ENCODE measurements around the gene PRRC2B. TPM values are rescaled to one million over a fixed set of nuclear protein-coding genes. Genes with fewer than 3 reads are reported as not detected.

Gene PRRC2B
- total RNA-seq, 2 donors from 2014 or later: 94.7 to 197 TPM

DNA sequence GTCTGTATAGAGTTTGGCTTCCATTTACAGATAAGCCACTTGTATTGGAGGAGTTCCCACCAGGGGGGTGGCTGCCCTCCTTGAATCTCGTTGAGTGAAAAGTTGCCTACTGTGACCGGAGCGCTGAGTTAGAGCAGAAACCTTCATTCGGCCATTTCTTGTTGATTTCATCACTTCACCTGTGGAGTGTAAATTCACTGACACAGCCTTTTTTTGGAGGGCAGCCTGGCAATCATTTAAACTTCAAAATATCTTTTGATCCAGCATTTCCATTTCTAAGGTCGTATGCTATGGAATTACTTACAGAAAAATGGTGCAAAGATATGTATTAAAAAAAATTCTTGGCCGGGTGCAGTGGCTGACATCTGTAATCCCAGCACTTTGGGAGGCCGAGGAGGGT is 40.8 kb downstream of the PRRC2B start:
- H3K27me3 ChIP-seq (replicated peaks; ENCODE audit: insufficient read depth): no peaks in the 10 kb centered on the region
- peaks cover 6% of the 10 kb centered on the region for H3K4me1 ChIP-seq (replicated peaks)
- TF ChIP-seq POLR2AphosphoS5 (IDR thresholded peaks at IDR 0.05): no peak
- no peak for TF ChIP-seq POLR2A (IDR thresholded peaks at IDR 0.05)
- TF ChIP-seq, protein P1, sequence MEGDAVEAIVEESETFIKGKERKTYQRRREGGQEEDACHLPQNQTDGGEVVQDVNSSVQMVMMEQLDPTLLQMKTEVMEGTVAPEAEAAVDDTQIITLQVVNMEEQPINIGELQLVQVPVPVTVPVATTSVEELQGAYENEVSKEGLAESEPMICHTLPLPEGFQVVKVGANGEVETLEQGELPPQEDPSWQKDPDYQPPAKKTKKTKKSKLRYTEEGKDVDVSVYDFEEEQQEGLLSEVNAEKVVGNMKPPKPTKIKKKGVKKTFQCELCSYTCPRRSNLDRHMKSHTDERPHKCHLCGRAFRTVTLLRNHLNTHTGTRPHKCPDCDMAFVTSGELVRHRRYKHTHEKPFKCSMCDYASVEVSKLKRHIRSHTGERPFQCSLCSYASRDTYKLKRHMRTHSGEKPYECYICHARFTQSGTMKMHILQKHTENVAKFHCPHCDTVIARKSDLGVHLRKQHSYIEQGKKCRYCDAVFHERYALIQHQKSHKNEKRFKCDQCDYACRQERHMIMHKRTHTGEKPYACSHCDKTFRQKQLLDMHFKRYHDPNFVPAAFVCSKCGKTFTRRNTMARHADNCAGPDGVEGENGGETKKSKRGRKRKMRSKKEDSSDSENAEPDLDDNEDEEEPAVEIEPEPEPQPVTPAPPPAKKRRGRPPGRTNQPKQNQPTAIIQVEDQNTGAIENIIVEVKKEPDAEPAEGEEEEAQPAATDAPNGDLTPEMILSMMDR (IDR thresholded peaks at IDR 0.05): no peak
- peaks cover 3 to 17% of the 10 kb centered on the region in 2 donors for H3K36me3 ChIP-seq
- intact Hi-C loops (cut with DNase I): no loop called here
- no peak for DNase-seq (ENCODE audit: low spot score)
- H3K27ac ChIP-seq: no peak overlapping the region
- 77% methylated on average over 7 of the region's 7 CpGs for WGBS
- H3K9me3 ChIP-seq: no peaks in the 10 kb centered on the region
- no peak overlapping the region for H3K4me3 ChIP-seq

GRCh38 chr9:131436376-131436775 is 42.5 kb downstream of the PRRC2B start:
- Histone ChIP-seq H3K4me3 (no peak overlapping the region), H3K27me3 (replicated peaks; ENCODE audit: insufficient read depth) (no peaks in the 10 kb centered on the region), H3K9me3 (no peaks in the 10 kb centered on the region), H3K36me3 (peaks cover 3 to 17% of the 10 kb centered on the region in 2 donors), H3K4me1 (replicated peaks) (peaks cover 6% of the 10 kb centered on the region), H3K27ac (no peak overlapping the region)
- DNase-seq (ENCODE audit: low spot score): no peak
- 74% methylated on average over 12 of the region's 12 CpGs for WGBS
- TF ChIP-seq POLR2AphosphoS5 (IDR thresholded peaks at IDR 0.05): no peak
- TF ChIP-seq, protein P1 (IDR thresholded peaks at IDR 0.05): no peak
- TF ChIP-seq POLR2A (IDR thresholded peaks at IDR 0.05): no peak
- intact Hi-C loops (cut with DNase I): no loop called here

DNA sequence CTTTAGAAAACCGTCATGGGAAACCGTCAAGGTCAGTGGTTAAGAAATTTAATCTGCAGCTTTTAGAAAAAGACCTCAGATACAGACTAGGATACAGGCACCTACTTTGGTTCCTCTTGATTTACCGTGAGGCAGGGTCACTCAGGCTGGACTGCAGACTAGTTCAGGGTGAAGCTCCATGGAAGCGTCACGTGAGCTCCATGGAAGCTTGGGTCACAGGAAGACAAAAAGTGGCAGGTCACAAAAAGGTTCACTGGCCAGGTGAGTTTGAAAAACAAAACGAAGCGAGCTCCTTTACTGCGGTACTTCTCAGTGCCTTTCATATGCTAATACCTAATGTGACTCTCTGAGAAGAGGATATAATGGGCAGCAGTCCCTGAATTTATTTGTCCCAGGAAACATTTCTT is 43.0 kb downstream of the PRRC2B start:
- Histone ChIP-seq H3K4me3 (no peak overlapping the region), H3K27ac (no peak overlapping the region), H3K27me3 (replicated peaks; ENCODE audit: insufficient read depth) (no peaks in the 10 kb centered on the region), H3K36me3 (peaks cover 3 to 17% of the 10 kb centered on the region in 2 donors), H3K9me3 (no peaks in the 10 kb centered on the region), H3K4me1 (replicated peaks) (peaks cover 6% of the 10 kb centered on the region)
- no peak for DNase-seq (ENCODE audit: low spot score)
- WGBS: 76% methylated on average over 8 of the region's 8 CpGs
- intact Hi-C loops (cut with DNase I): no loop called here
- TF ChIP-seq, protein P1 (IDR thresholded peaks at IDR 0.05): no peak
- TF ChIP-seq POLR2A (IDR thresholded peaks at IDR 0.05) (no peak), POLR2AphosphoS5 (IDR thresholded peaks at IDR 0.05) (no peak)

DNA sequence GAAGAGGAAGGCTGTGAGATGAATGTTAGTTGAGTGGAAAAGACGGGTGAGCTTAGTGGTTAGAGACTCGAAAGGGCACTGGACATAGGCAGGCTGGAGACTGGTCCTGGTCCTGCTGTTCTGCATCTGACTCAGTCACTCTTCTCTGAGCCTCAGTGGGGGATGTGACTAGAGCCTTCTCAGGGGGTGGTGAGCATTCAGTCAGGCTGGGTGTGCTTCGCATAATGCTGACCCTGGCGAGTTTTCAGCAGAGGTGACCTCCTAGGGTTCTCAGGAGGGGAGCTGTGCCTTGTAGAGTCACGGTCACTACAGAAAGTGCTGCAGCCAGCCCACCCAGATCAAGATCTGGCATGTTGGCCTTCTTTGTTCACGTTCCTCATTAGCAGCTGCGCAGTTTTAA is 44.3 kb downstream of the PRRC2B start:
- Histone ChIP-seq H3K4me1 (replicated peaks) (no peaks in the 10 kb centered on the region), H3K36me3 (peaks cover 3 to 17% of the 10 kb centered on the region in 2 donors), H3K9me3 (no peaks in the 10 kb centered on the region), H3K27ac (no peak overlapping the region), H3K27me3 (replicated peaks; ENCODE audit: insufficient read depth) (no peaks in the 10 kb centered on the region), H3K4me3 (no peak overlapping the region)
- intact Hi-C loops (cut with DNase I): no loop called here
- 78% methylated on average over 7 of the region's 7 CpGs for WGBS
- no peak for DNase-seq (ENCODE audit: low spot score)
- TF ChIP-seq, protein P1 (IDR thresholded peaks at IDR 0.05): no peak
- TF ChIP-seq POLR2AphosphoS5 (IDR thresholded peaks at IDR 0.05): no peak
- no peak for TF ChIP-seq POLR2A (IDR thresholded peaks at IDR 0.05)

DNA sequence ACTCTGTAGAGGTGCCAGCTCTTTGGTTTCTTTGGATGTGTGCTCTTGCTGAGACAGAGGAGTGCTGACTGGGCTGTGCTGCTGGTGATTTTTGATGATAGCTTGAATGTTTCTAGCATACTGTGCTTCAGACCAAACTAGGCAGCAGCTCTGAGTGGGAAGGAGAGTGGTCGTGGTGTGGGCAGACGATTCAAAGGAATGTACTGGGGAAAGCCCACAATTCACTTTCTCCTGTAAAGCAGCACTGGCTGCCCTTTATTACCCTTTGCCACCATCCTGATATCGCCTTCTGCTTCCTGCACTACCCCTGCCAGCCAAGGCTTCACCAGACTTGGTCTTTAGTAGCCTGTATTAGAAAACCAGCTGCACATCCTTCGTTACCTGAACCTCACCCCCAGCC is 45.3 kb downstream of the PRRC2B start:
- Histone ChIP-seq H3K36me3 (peaks cover 3 to 17% of the 10 kb centered on the region in 2 donors), H3K4me3 (no peak overlapping the region), H3K4me1 (replicated peaks) (no peaks in the 10 kb centered on the region), H3K27me3 (replicated peaks; ENCODE audit: insufficient read depth) (no peaks in the 10 kb centered on the region), H3K27ac (no peak overlapping the region), H3K9me3 (no peaks in the 10 kb centered on the region)
- intact Hi-C loops (cut with DNase I): no loop called here
- no peak for TF ChIP-seq POLR2A (IDR thresholded peaks at IDR 0.05)
- TF ChIP-seq POLR2AphosphoS5 (IDR thresholded peaks at IDR 0.05): no peak
- TF ChIP-seq, protein P1 (IDR thresholded peaks at IDR 0.05): no peak
- no peak for DNase-seq (ENCODE audit: low spot score)
- WGBS: 69% methylated on average over 4 of the region's 4 CpGs

All from prostate gland (tissue), 2 donors.